ENCODE results near the gene GYPC.

GYPC gene

DNA sequence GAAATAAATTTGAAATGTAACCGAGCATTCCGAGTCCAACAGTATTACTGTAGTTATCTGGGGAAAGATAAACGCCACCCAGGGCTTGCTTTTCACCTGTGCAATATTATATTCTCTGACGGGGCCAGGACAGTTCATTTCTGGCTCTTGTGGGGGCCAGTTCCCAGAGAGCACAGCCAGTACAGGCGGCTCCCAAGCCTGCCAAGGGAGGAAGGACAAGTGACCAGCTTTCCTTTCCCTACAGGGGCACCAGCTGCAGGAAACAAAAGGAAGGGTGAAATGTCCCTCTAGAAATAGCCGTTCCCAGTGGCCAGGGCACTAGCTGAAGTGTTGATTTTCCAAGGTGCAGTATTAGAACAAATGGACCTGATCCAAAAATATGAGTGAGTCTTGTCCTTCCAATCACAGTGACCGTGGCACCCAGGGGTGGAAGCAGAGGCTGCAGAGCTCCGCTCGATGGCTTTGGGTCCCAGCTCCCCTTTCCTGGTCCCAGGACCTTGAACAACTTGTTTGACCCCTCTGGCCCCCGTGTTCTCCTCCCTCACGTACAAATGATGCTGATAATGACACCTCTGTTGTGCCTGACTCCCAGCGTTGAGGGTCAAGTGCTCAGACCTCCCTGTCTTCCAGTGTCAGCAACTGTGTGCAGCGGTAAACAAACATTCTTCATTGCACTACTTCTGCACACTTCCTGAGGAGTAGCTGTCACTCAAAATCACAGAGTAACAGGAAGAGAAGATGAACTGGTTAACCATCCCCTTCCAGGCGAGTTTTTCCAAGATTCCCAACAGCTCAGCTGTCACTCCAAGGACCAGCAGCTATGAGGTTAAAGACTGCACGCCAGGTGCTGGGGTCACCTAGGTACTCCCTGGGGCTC is 40.9 kb downstream of the GYPC start:
- TF ChIP-seq PAX5 (IDR thresholded peaks at IDR 0.05; ENCODE audit: insufficient read depth, low read length, severe bottlenecking) (no peak), POLR2AphosphoS5 (IDR thresholded peaks at IDR 0.05; ENCODE audit: low read depth, low read length) (no peak), POU2F2 (IDR thresholded peaks at IDR 0.05; ENCODE audit: low read depth, low read length) (no peak)
- DNase-seq (ENCODE audit: insufficient read length, low spot score) (no peak), FAIRE-seq (no peak)

DNA sequence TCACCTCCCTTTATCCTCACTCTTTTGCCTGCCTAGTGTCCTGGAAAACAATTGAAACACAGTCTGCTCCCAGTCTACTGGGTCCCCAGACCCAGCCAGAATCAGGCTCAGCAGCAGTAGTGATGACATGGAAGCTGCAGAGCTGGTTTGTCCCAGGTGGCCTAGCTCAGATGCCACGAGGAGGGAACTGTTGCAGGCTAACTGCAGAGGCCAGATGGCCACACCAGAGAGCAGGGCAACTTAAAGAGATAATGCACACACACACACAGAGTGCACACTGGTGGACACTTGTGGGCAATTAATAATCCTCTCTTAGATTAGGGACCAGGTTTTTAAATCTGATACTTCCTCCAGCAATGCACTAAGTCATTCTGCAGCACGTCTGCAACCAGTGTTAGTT is 42.4 kb downstream of the GYPC start:
- FAIRE-seq (no peak), DNase-seq (ENCODE audit: insufficient read length, low spot score) (no peak)
- TF ChIP-seq POU2F2 (IDR thresholded peaks at IDR 0.05; ENCODE audit: low read depth, low read length), result no peak
- TF ChIP-seq TAF1 (IDR thresholded peaks at IDR 0.05; ENCODE audit: low read depth, low read length), result no peak
- TF ChIP-seq SPI1 (IDR thresholded peaks at IDR 0.05; ENCODE audit: low read depth, low read length), result no peak
- TF ChIP-seq POLR2A (IDR thresholded peaks at IDR 0.05; ENCODE audit: low read depth, low read length), result no peak
- TF ChIP-seq POLR2AphosphoS5 (IDR thresholded peaks at IDR 0.05; ENCODE audit: low read depth, low read length), result no peak
- no peak for TF ChIP-seq PAX5 (IDR thresholded peaks at IDR 0.05; ENCODE audit: insufficient read depth, low read length, severe bottlenecking)

- no peak for TF ChIP-seq POLR2AphosphoS5 (IDR thresholded peaks at IDR 0.05; ENCODE audit: low read depth, low read length)
- no peak for TF ChIP-seq PAX5 (IDR thresholded peaks at IDR 0.05; ENCODE audit: insufficient read depth, low read length, severe bottlenecking)
- no peak for TF ChIP-seq SPI1 (IDR thresholded peaks at IDR 0.05; ENCODE audit: low read depth, low read length)
- no peak for TF ChIP-seq TAF1 (IDR thresholded peaks at IDR 0.05; ENCODE audit: low read depth, low read length)
- TF ChIP-seq POLR2A (IDR thresholded peaks at IDR 0.05; ENCODE audit: low read depth, low read length), result no peak
- no peak for TF ChIP-seq POU2F2 (IDR thresholded peaks at IDR 0.05; ENCODE audit: low read depth, low read length)
- FAIRE-seq (no peak), DNase-seq (ENCODE audit: insufficient read length, low spot score) (no peak)
Measured at GRCh38 chr2:126699018-126699417, 43.1 kb downstream of the GYPC start.

DNA sequence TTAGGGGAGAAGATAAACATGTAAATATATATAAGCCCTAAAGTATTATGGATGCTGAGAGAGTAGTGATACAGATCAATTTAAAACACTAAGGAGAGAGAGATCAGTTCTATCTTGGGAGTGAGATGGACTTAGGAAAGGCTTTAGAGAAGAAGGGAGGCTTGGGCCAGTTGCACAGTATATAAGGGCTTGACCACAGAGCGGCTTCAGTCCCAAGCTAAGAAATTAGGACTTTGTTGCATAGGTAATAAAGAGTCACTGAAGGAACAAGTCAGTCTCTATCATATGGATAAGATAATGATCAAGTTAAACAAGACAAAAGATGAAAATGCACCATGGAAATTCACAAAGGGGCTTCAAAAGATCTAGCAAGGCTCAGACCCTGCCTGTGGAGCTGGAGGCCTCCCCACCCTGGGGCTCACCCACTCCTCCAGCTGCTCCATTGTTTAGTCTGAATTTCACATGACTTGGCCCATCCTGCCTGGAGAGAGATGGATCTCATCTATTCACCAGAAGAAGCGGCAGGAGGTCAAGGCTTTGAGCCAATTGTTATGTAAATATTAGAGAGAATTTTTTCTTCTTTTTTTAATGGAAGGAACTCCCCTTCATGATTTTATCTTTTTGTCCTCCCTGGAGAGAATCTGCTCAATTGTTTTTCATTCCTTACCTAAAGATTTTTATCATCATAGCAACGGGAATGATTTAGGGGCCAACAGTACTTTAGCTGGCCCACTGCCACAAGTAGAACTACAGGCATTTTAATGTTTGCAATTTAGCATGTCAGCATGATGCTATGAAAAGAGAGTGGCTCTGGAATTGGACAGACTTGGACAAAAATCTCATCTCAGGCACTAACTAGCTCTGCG is 44.0 kb downstream of the GYPC start:
- TF ChIP-seq POLR2AphosphoS5 (IDR thresholded peaks at IDR 0.05; ENCODE audit: low read depth, low read length) (no peak), SPI1 (IDR thresholded peaks at IDR 0.05; ENCODE audit: low read depth, low read length) (no peak), POLR2A (IDR thresholded peaks at IDR 0.05; ENCODE audit: low read depth, low read length) (no peak), POU2F2 (IDR thresholded peaks at IDR 0.05; ENCODE audit: low read depth, low read length) (no peak), PAX5 (IDR thresholded peaks at IDR 0.05; ENCODE audit: insufficient read depth, low read length, severe bottlenecking) (no peak)
- DNase-seq (ENCODE audit: insufficient read length, low spot score) (no peak), FAIRE-seq (no peak)

GRCh38 chr2:126700677-126701076 is 44.7 kb downstream of the GYPC start:
- DNase-seq (ENCODE audit: insufficient read length, low spot score) (no peak), FAIRE-seq (no peak)
- TF ChIP-seq TAF1 (IDR thresholded peaks at IDR 0.05; ENCODE audit: low read depth, low read length), result no peak
- TF ChIP-seq POLR2A (IDR thresholded peaks at IDR 0.05; ENCODE audit: low read depth, low read length), result no peak
- no peak for TF ChIP-seq POLR2AphosphoS5 (IDR thresholded peaks at IDR 0.05; ENCODE audit: low read depth, low read length)
- TF ChIP-seq SPI1 (IDR thresholded peaks at IDR 0.05; ENCODE audit: low read depth, low read length), result no peak
- no peak for TF ChIP-seq POU2F2 (IDR thresholded peaks at IDR 0.05; ENCODE audit: low read depth, low read length)
- no peak for TF ChIP-seq PAX5 (IDR thresholded peaks at IDR 0.05; ENCODE audit: insufficient read depth, low read length, severe bottlenecking)

GRCh38 chr2:126703311-126703710 is 47.4 kb downstream of the GYPC start:
- no peak for TF ChIP-seq PAX5 (IDR thresholded peaks at IDR 0.05; ENCODE audit: insufficient read depth, low read length, severe bottlenecking)
- TF ChIP-seq POLR2AphosphoS5 (IDR thresholded peaks at IDR 0.05; ENCODE audit: low read depth, low read length), result no peak
- no peak for TF ChIP-seq POU2F2 (IDR thresholded peaks at IDR 0.05; ENCODE audit: low read depth, low read length)
- TF ChIP-seq SPI1 (IDR thresholded peaks at IDR 0.05; ENCODE audit: low read depth, low read length), result no peak
- TF ChIP-seq TAF1 (IDR thresholded peaks at IDR 0.05; ENCODE audit: low read depth, low read length), result no peak
- TF ChIP-seq POLR2A (IDR thresholded peaks at IDR 0.05; ENCODE audit: low read depth, low read length), result no peak
- FAIRE-seq (no peak), DNase-seq (ENCODE audit: insufficient read length, low spot score) (no peak)

DNA sequence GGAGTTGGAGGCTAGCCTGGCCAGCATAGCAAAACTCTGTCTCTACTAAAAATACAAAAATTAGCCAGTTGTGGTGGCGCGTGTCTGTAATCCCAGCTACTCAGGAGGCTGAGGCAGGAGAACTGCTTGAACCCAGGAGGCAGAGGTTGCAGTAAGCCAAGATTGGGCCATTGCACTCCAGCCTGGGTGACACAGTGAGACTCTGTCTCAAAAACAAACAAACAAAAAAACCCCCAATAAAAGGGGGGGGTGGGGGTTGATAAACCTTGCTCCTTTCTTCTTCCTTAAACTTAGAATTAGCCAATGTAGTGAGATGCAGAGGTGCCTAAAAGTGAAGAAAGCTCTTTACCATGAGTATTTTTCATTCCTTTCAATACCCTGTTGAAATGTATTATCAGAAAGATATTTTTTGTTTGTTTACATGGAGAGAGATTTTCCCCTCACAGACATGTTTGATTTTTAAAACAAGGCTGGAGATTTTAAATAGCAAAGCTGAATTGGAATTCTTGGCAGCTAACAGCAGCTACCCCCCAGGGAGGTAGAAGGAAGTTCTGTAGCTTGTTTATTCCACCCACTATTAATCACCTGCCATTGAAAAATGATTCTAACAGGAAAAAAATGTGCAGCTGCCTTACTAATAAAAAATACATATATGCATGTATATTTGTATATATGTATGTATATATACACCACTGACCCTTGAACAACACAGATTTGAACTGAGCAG is 48.6 kb downstream of the GYPC start:
- DNase-seq (ENCODE audit: insufficient read length, low spot score) (no peak), FAIRE-seq (no peak)
- no peak for TF ChIP-seq PAX5 (IDR thresholded peaks at IDR 0.05; ENCODE audit: insufficient read depth, low read length, severe bottlenecking)
- no peak for TF ChIP-seq POLR2AphosphoS5 (IDR thresholded peaks at IDR 0.05; ENCODE audit: low read depth, low read length)
- TF ChIP-seq POU2F2 (IDR thresholded peaks at IDR 0.05; ENCODE audit: low read depth, low read length), result no peak
- TF ChIP-seq TAF1 (IDR thresholded peaks at IDR 0.05; ENCODE audit: low read depth, low read length), result no peak
- no peak for TF ChIP-seq POLR2A (IDR thresholded peaks at IDR 0.05; ENCODE audit: low read depth, low read length)
- TF ChIP-seq SPI1 (IDR thresholded peaks at IDR 0.05; ENCODE audit: low read depth, low read length), result no peak

GRCh38 chr2:126707191-126707590 is 51.2 kb downstream of the GYPC start:
- FAIRE-seq, result no peak
- DNase-seq (ENCODE audit: insufficient read length, low spot score), result no peak
- no peak for TF ChIP-seq POU2F2 (IDR thresholded peaks at IDR 0.05; ENCODE audit: low read depth, low read length)
- TF ChIP-seq PAX5 (IDR thresholded peaks at IDR 0.05; ENCODE audit: insufficient read depth, low read length, severe bottlenecking), result no peak
- no peak for TF ChIP-seq TAF1 (IDR thresholded peaks at IDR 0.05; ENCODE audit: low read depth, low read length)
- TF ChIP-seq SPI1 (IDR thresholded peaks at IDR 0.05; ENCODE audit: low read depth, low read length), result no peak
- no peak for TF ChIP-seq POLR2AphosphoS5 (IDR thresholded peaks at IDR 0.05; ENCODE audit: low read depth, low read length)
- TF ChIP-seq POLR2A (IDR thresholded peaks at IDR 0.05; ENCODE audit: low read depth, low read length), result no peak

- no peak for DNase-seq (ENCODE audit: insufficient read length, low spot score)
- no peak for TF ChIP-seq POLR2A (IDR thresholded peaks at IDR 0.05; ENCODE audit: low read depth, low read length)
- no peak for TF ChIP-seq TAF1 (IDR thresholded peaks at IDR 0.05; ENCODE audit: low read depth, low read length)
- no peak for FAIRE-seq
Measured at GRCh38 chr2:126707941-126708340, 52.0 kb downstream of the GYPC start.

Measured in GM12891 (cell line).